GM23338 (cell line): Measurements from ENCODE around the gene FLNA. TPM values are rescaled to one million over a fixed set of nuclear protein-coding genes. Genes with fewer than 3 reads are reported as not detected.

ENCODE experiments used
- ATAC-seq: fragments of 200-7000 bp; cut with Tn5 transposase; 3 replicates; pipeline ENCODE4 v1.9.1; 2020
- DNase-seq: peaks from one replicate; pipeline ENCODE4 v3.0.0-alpha.2; 2015; ENCODE audit warnings: low spot score
- H2AFZ ChIP-seq: fragments of 200-600 bp; sonication (generic); 2 replicates; pipeline ENCODE4 v1.8.0; 2016; ENCODE audit warnings: antibody characterized with exemption, mild to moderate bottlenecking, moderate library complexity
- H3F3A ChIP-seq: fragments of 200-600 bp; sonication (generic); replicated peaks from 2 replicates; pipeline ENCODE4 v1.8.0; 2017; ENCODE audit warnings: antibody characterized with exemption, mixed run types, low read depth
- H3K27ac ChIP-seq: fragments of 200-600 bp; sonication (generic); 2 replicates; pipeline ENCODE4 v1.6.1; 2016; ENCODE audit warnings: low read depth
- H3K27me3 ChIP-seq: fragments of 200-600 bp; sonication (generic); 2 replicates; pipeline ENCODE4 v1.8.0; 2016; ENCODE audit warnings: mild to moderate bottlenecking, mixed run types, moderate library complexity; ENCODE audit not compliant: insufficient read depth
- H3K36me3 ChIP-seq: fragments of 200-600 bp; sonication (generic); 2 replicates; pipeline ENCODE4 v1.8.0; 2016; ENCODE audit warnings: mild to moderate bottlenecking; ENCODE audit not compliant: insufficient read depth
- H3K4me1 ChIP-seq: fragments of 200-600 bp; sonication (generic); 2 replicates; pipeline ENCODE4 v1.8.0; 2016; ENCODE audit warnings: mild to moderate bottlenecking, moderate library complexity; ENCODE audit not compliant: insufficient read depth
- H3K4me2 ChIP-seq: fragments of 200-600 bp; sonication (generic); 2 replicates; pipeline ENCODE4 v1.7.1; 2017; ENCODE audit warnings: mixed run types
- H3K4me3 ChIP-seq: fragments of 200-600 bp; sonication (generic); 2 replicates; pipeline ENCODE4 v1.6.1; 2016; ENCODE audit warnings: mixed run types
- H3K79me2 ChIP-seq: fragments of 200-600 bp; sonication (generic); replicated peaks from 2 replicates; pipeline ENCODE4 v1.8.0; 2017; ENCODE audit warnings: mild to moderate bottlenecking; ENCODE audit not compliant: insufficient read depth
- H3K9me2 ChIP-seq: fragments of 200-600 bp; sonication (generic); 2 replicates; pipeline ENCODE4 v1.8.0; 2017; ENCODE audit not compliant: insufficient read depth
- H4K20me1 ChIP-seq: fragments of 200-600 bp; sonication (generic); replicated peaks from 2 replicates; pipeline ENCODE4 v1.8.0; 2017; ENCODE audit warnings: mild to moderate bottlenecking; ENCODE audit not compliant: insufficient read depth
- H3K27ac Mint-ChIP-seq: 2 replicates; pipeline ENCODE4 v1.8.0; 2020; ENCODE audit warnings: inconsistent platforms, mild to moderate bottlenecking, moderate library complexity, mixed read lengths
- H3K27me3 Mint-ChIP-seq: 3 replicates; pipeline ENCODE4 v1.8.0; 2022; ENCODE audit warnings: low read depth, mild to moderate bottlenecking, moderate library complexity, mixed read lengths, inconsistent platforms; ENCODE audit not compliant: insufficient read depth, poor library complexity
- H3K36me3 Mint-ChIP-seq: 3 replicates; pipeline ENCODE4 v1.8.0; 2021; ENCODE audit warnings: low read depth, mild to moderate bottlenecking, inconsistent platforms, moderate library complexity, mixed read lengths
- H3K4me1 Mint-ChIP-seq: 3 replicates; pipeline ENCODE4 v1.8.0; 2020; ENCODE audit warnings: mild to moderate bottlenecking, inconsistent platforms, mixed read lengths
- H3K4me3 Mint-ChIP-seq: 3 replicates; pipeline ENCODE4 v1.8.0; 2021; ENCODE audit warnings: moderate library complexity, mild to moderate bottlenecking, inconsistent platforms, mixed read lengths
- H3K9me3 Mint-ChIP-seq: 3 replicates; pipeline ENCODE4 v1.8.0; 2020; ENCODE audit warnings: moderate library complexity, mild to moderate bottlenecking, inconsistent platforms, mixed read lengths
- CREB1 ChIP-seq: fragments of 250-450 bp; sonication (Bioruptor Pico); IDR thresholded peaks from 2 replicates; pipeline ENCODE4 v1.5.0; 2020; ENCODE audit warnings: low read depth, mild to moderate bottlenecking, moderate library complexity
- EZH2 ChIP-seq: fragments of 200-600 bp; sonication (generic); IDR thresholded peaks from one replicate; pipeline ENCODE4 v1.8.0; 2017; ENCODE audit warnings: antibody characterized with exemption, mild to moderate bottlenecking, low read depth; ENCODE audit not compliant: unreplicated experiment
- EZH2phosphoT487 ChIP-seq: fragments of 200-600 bp; sonication (generic); IDR thresholded peaks from one replicate; pipeline ENCODE4 v1.8.1; 2018; ENCODE audit warnings: antibody characterized with exemption; ENCODE audit not compliant: unreplicated experiment
- JUNB ChIP-seq: IDR thresholded peaks from one replicate; pipeline ENCODE4 v1.6.1; 2016; ENCODE audit warnings: antibody characterized with exemption; ENCODE audit not compliant: unreplicated experiment
- NANOG ChIP-seq: IDR thresholded peaks from 2 replicates; pipeline ENCODE4 v1.6.1; 2016; ENCODE audit warnings: antibody characterized with exemption, borderline replicate concordance
- POLR2AphosphoS5 ChIP-seq: IDR thresholded peaks from 2 replicates; pipeline ENCODE4 v1.6.1; 2016; ENCODE audit warnings: antibody characterized with exemption, low read depth
- STAT1 ChIP-seq: IDR thresholded peaks from one replicate; pipeline ENCODE4 v1.6.1; 2016; ENCODE audit warnings: antibody characterized with exemption; ENCODE audit not compliant: unreplicated experiment
- ZNF114 ChIP-seq: fragments of 250-450 bp; sonication (Bioruptor Pico); IDR thresholded peaks from 2 replicates; pipeline ENCODE4 v1.5.0; 2020; ENCODE audit warnings: mild to moderate bottlenecking, moderate library complexity
- ZNF331 ChIP-seq: fragments of 250-450 bp; sonication (Bioruptor Pico); IDR thresholded peaks from 2 replicates; pipeline ENCODE4 v1.5.0; 2020; ENCODE audit warnings: low read depth, mild to moderate bottlenecking, moderate library complexity
- polyA plus RNA-seq: library from polyadenylated mRNA; unstranded; fragments of >200 nt; fragmentation: Nextera tagmentation; extraction: Ambion mirVana; gene quantifications from 2 replicates; pipeline ENCODE4 v1.2.1, GENCODE V29; 2016
- total RNA-seq: library from RNA; depleted of rRNA; stranded (reverse); fragments of >200 nt; shearing (Covaris generic); gene quantifications from 2 replicates; pipeline ENCODE4 v1.2.3, GENCODE V29; 2014
- TF ChIP-seq, protein P1 (sequence below): fragments of 250-450 bp; sonication (Bioruptor Pico); IDR thresholded peaks from 2 replicates; pipeline ENCODE4 v1.5.0; 2020; ENCODE audit warnings: mild to moderate bottlenecking, moderate library complexity
- TF ChIP-seq, protein P2 (sequence below), 2 experiments: fragments of 200-600 bp in 1 of 2; sonication (generic) in 1 of 2; conservative IDR thresholded peaks; 2 replicates each; pipeline versions ENCODE4 v1.5.1 to v1.6.1; 2016 to 2017; ENCODE audit warnings: antibody characterized with exemption in 2 of 2, low read depth in 2 of 2, mild to moderate bottlenecking in 2 of 2, moderate library complexity in 1 of 2
- TF ChIP-seq, protein P3 (sequence below): IDR thresholded peaks from one replicate; pipeline ENCODE4 v1.6.1; 2018; ENCODE audit warnings: antibody characterized with exemption; ENCODE audit not compliant: unreplicated experiment
- TF ChIP-seq, protein P4 (sequence below): IDR thresholded peaks from 2 replicates; pipeline ENCODE4 v1.6.1; 2016; ENCODE audit warnings: antibody characterized with exemption

The FLNA gene
- total and polyA plus RNA-seq, 2 experiments from 2014 or later = 579 to 1,445 TPM

DNA sequence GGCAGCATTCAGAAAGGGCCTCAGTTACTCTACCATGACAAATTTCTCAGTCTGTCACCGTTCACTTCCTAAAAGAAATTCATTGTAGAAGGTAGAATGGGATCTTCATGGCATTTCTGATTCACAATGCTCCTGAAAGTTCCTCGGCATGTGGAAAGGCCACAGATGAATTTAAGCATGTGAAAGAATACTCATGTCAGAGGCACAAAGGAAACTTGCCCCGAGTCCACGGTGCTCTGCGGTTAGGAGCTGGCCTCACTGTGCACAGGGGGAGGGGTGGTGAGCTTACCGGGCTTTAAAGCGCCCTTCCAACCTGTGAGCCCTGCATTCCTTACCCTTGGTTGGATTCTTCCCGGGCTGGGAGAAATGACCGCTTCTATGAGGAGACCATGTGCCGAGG lies 69.6 kb downstream of the FLNA start:
- Histone ChIP-seq H3K4me3 (no peak overlapping the region), H3K27me3 (no peaks in the 10 kb centered on the region), H3K4me1 (no peaks in the 10 kb centered on the region), H3K27ac (no peak overlapping the region), H2AFZ (no peak overlapping the region), H3K79me2 (no peaks in the 10 kb centered on the region), H3K36me3 (no peaks in the 10 kb centered on the region), H3K4me2 (no peak overlapping the region), H3K9me2 (no peaks in the 10 kb centered on the region), H3F3A (no peaks in the 10 kb centered on the region), H4K20me1 (no peaks in the 10 kb centered on the region)
- Mint-ChIP-seq H3K4me3 (no peak overlapping the region), H3K4me1 (peaks cover 13% of the 10 kb centered on the region; the same call in 2 of the 3 replicates), H3K36me3 (no peaks in the 10 kb centered on the region), H3K27me3 (peaks cover 6% of the 10 kb centered on the region), H3K27ac (no peak overlapping the region), H3K9me3 (no peaks in the 10 kb centered on the region)
- peak; percentile 37; the same call in 1 of the 3 replicates for ATAC-seq
- TF ChIP-seq EZH2phosphoT487 (no peak), POLR2AphosphoS5 (no peak), STAT1 (no peak), CREB1 (CRISPR knock-in tag) (no peak), ZNF331 (no peak), EZH2 (no peak), JUNB (no peak), NANOG (no peak), ZNF114 (no peak)
- TF ChIP-seq, protein P1, sequence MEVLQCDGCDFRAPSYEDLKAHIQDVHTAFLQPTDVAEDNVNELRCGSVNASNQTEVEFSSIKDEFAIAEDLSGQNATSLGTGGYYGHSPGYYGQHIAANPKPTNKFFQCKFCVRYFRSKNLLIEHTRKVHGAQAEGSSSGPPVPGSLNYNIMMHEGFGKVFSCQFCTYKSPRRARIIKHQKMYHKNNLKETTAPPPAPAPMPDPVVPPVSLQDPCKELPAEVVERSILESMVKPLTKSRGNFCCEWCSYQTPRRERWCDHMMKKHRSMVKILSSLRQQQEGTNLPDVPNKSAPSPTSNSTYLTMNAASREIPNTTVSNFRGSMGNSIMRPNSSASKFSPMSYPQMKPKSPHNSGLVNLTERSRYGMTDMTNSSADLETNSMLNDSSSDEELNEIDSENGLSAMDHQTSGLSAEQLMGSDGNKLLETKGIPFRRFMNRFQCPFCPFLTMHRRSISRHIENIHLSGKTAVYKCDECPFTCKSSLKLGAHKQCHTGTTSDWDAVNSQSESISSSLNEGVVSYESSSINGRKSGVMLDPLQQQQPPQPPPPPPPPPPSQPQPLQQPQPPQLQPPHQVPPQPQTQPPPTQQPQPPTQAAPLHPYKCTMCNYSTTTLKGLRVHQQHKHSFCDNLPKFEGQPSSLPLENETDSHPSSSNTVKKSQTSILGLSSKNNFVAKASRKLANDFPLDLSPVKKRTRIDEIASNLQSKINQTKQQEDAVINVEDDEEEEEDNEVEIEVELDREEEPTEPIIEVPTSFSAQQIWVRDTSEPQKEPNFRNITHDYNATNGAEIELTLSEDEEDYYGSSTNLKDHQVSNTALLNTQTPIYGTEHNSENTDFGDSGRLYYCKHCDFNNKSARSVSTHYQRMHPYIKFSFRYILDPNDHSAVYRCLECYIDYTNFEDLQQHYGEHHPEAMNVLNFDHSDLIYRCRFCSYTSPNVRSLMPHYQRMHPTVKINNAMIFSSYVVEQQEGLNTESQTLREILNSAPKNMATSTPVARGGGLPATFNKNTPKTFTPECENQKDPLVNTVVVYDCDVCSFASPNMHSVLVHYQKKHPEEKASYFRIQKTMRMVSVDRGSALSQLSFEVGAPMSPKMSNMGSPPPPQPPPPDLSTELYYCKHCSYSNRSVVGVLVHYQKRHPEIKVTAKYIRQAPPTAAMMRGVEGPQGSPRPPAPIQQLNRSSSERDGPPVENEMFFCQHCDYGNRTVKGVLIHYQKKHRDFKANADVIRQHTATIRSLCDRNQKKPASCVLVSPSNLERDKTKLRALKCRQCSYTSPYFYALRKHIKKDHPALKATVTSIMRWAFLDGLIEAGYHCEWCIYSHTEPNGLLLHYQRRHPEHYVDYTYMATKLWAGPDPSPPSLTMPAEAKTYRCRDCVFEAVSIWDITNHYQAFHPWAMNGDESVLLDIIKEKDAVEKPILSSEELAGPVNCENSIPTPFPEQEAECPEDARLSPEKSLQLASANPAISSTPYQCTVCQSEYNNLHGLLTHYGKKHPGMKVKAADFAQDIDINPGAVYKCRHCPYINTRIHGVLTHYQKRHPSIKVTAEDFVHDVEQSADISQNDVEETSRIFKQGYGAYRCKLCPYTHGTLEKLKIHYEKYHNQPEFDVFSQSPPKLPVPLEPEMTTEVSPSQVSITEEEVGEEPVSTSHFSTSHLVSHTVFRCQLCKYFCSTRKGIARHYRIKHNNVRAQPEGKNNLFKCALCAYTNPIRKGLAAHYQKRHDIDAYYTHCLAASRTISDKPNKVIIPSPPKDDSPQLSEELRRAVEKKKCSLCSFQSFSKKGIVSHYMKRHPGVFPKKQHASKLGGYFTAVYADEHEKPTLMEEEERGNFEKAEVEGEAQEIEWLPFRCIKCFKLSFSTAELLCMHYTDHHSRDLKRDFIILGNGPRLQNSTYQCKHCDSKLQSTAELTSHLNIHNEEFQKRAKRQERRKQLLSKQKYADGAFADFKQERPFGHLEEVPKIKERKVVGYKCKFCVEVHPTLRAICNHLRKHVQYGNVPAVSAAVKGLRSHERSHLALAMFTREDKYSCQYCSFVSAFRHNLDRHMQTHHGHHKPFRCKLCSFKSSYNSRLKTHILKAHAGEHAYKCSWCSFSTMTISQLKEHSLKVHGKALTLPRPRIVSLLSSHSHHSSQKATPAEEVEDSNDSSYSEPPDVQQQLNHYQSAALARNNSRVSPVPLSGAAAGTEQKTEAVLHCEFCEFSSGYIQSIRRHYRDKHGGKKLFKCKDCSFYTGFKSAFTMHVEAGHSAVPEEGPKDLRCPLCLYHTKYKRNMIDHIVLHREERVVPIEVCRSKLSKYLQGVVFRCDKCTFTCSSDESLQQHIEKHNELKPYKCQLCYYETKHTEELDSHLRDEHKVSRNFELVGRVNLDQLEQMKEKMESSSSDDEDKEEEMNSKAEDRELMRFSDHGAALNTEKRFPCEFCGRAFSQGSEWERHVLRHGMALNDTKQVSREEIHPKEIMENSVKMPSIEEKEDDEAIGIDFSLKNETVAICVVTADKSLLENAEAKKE (CRISPR knock-in tag) = no peak
- TF ChIP-seq, protein P2, sequence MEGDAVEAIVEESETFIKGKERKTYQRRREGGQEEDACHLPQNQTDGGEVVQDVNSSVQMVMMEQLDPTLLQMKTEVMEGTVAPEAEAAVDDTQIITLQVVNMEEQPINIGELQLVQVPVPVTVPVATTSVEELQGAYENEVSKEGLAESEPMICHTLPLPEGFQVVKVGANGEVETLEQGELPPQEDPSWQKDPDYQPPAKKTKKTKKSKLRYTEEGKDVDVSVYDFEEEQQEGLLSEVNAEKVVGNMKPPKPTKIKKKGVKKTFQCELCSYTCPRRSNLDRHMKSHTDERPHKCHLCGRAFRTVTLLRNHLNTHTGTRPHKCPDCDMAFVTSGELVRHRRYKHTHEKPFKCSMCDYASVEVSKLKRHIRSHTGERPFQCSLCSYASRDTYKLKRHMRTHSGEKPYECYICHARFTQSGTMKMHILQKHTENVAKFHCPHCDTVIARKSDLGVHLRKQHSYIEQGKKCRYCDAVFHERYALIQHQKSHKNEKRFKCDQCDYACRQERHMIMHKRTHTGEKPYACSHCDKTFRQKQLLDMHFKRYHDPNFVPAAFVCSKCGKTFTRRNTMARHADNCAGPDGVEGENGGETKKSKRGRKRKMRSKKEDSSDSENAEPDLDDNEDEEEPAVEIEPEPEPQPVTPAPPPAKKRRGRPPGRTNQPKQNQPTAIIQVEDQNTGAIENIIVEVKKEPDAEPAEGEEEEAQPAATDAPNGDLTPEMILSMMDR (conservative IDR thresholded peaks at IDR 0.05; ENCODE audit: low read depth in 2 of 2) = no peak
- TF ChIP-seq, protein P3, sequence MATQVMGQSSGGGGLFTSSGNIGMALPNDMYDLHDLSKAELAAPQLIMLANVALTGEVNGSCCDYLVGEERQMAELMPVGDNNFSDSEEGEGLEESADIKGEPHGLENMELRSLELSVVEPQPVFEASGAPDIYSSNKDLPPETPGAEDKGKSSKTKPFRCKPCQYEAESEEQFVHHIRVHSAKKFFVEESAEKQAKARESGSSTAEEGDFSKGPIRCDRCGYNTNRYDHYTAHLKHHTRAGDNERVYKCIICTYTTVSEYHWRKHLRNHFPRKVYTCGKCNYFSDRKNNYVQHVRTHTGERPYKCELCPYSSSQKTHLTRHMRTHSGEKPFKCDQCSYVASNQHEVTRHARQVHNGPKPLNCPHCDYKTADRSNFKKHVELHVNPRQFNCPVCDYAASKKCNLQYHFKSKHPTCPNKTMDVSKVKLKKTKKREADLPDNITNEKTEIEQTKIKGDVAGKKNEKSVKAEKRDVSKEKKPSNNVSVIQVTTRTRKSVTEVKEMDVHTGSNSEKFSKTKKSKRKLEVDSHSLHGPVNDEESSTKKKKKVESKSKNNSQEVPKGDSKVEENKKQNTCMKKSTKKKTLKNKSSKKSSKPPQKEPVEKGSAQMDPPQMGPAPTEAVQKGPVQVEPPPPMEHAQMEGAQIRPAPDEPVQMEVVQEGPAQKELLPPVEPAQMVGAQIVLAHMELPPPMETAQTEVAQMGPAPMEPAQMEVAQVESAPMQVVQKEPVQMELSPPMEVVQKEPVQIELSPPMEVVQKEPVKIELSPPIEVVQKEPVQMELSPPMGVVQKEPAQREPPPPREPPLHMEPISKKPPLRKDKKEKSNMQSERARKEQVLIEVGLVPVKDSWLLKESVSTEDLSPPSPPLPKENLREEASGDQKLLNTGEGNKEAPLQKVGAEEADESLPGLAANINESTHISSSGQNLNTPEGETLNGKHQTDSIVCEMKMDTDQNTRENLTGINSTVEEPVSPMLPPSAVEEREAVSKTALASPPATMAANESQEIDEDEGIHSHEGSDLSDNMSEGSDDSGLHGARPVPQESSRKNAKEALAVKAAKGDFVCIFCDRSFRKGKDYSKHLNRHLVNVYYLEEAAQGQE = no peak
- TF ChIP-seq, protein P4, sequence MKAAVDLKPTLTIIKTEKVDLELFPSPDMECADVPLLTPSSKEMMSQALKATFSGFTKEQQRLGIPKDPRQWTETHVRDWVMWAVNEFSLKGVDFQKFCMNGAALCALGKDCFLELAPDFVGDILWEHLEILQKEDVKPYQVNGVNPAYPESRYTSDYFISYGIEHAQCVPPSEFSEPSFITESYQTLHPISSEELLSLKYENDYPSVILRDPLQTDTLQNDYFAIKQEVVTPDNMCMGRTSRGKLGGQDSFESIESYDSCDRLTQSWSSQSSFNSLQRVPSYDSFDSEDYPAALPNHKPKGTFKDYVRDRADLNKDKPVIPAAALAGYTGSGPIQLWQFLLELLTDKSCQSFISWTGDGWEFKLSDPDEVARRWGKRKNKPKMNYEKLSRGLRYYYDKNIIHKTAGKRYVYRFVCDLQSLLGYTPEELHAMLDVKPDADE = no peak
- DNase-seq = no peak
